MCF 10A (cell line): ENCODE results near the gene FBXO2. TPM values are rescaled to one million over a fixed set of nuclear protein-coding genes. Genes with fewer than 3 reads are reported as not detected.

ENCODE experiments used
- BruUV-seq: library from RNA; stranded (reverse); fragments of 400-500 nt; replicated peaks from 2 replicates; lab custom pipeline; 2021; lab: Mats Ljungman, UMichigan
- CTCF ChIA-PET: fragments of 300-600 bp; sonication (Branson Sonifier 250); formaldehyde crosslinking; extraction: SDS; loops from one replicate; lab custom pipeline; 2021; ENCODE audit warnings: antibody characterized with exemption, inconsistent platforms; lab: Yijun Ruan, JAX
- POLR2A ChIA-PET: fragments of 300-600, 350-650 bp; sonication (Branson Sonifier 250); formaldehyde crosslinking; extraction: SDS; loops from one replicate; lab custom pipeline; 2020; ENCODE audit warnings: antibody characterized with exemption, inconsistent platforms; lab: Yijun Ruan, JAX
- DNase-seq: peaks from one replicate; pipeline ENCODE4 v3.0.0-alpha.2; 2018; ENCODE audit not compliant: unreplicated experiment
- H3K27ac Mint-ChIP-seq: one replicate; pipeline ENCODE4 v1.8.0; 2022; ENCODE audit warnings: mild to moderate bottlenecking, low read depth, mixed read lengths; ENCODE audit not compliant: unreplicated experiment
- H3K27me3 Mint-ChIP-seq: one replicate; pipeline ENCODE4 v1.8.0; 2022; ENCODE audit warnings: mixed read lengths; ENCODE audit not compliant: insufficient read depth, unreplicated experiment
- H3K36me3 Mint-ChIP-seq: one replicate; pipeline ENCODE4 v1.8.0; 2022; ENCODE audit warnings: mild to moderate bottlenecking, moderate library complexity, mixed read lengths; ENCODE audit not compliant: insufficient read depth, unreplicated experiment
- H3K4me1 Mint-ChIP-seq: one replicate; pipeline ENCODE4 v1.8.0; 2022; ENCODE audit warnings: mixed read lengths; ENCODE audit not compliant: insufficient read depth, unreplicated experiment
- H3K4me3 Mint-ChIP-seq: one replicate; pipeline ENCODE4 v1.8.0; 2022; ENCODE audit warnings: mild to moderate bottlenecking, moderate library complexity, mixed read lengths; ENCODE audit not compliant: unreplicated experiment
- H3K9me3 Mint-ChIP-seq: one replicate; pipeline ENCODE4 v1.8.0; 2022; ENCODE audit warnings: mixed read lengths; ENCODE audit not compliant: unreplicated experiment
- CTCF ChIP-seq: fragments of 200-600 bp; IDR thresholded peaks from one replicate; pipeline ENCODE4 v1.8.0; 2022; ENCODE audit warnings: antibody characterized with exemption, mild to moderate bottlenecking; ENCODE audit not compliant: unreplicated experiment
- intact Hi-C: fragments of 100-400 bp; cut with micrococcal nuclease; formaldehyde crosslinking; loops from 2 replicates; pipeline ENCODE4 v1.14.1; 2022
- total RNA-seq: library from RNA; stranded (reverse); gene quantifications from 2 replicates; pipeline ENCODE4 v1.2.3, GENCODE V29; 2022

The FBXO2 gene
- total RNA-seq, 1 experiment from 2014 or later = 5.3 TPM

- ChIA-PET POLR2A (interaction anchor here (0.6 to 2.6 kb wide), 10 partner anchors 12 to 1196 kb away, joined by 3 to 19 read pairs (median 10); partner anchors contain the start of genes AGTRAP, FBXO6, MAD2L2 and MTOR), CTCF (interaction anchor here (0.6 to 4.4 kb wide), 6 partner anchors 9 to 332 kb away, joined by 3 to 28 read pairs (median 4); partner anchors contain the start of gene FBXO6)
- BruUV-seq = no TSS peak
- no peak for DNase-seq
- no peaks in the 10 kb centered on the region for H3K27me3 Mint-ChIP-seq
- no peaks in the 10 kb centered on the region for H3K9me3 Mint-ChIP-seq
- no peak for TF ChIP-seq CTCF
- H3K27ac Mint-ChIP-seq = no peak overlapping the region
- H3K36me3 Mint-ChIP-seq = peaks cover 13% of the 10 kb centered on the region
- intact Hi-C loops = no loop called here
- peak overlapping the region; percentile 76 for H3K4me3 Mint-ChIP-seq
- no peaks in the 10 kb centered on the region for H3K4me1 Mint-ChIP-seq
Observed at GRCh38 chr1:11652203-11652780, 1.9 kb downstream of the FBXO2 start.

GRCh38 chr1:11651017-11651416 is 3.2 kb downstream of the FBXO2 start:
- Mint-ChIP-seq H3K36me3 (peaks cover 4% of the 10 kb centered on the region), H3K27ac (no peak overlapping the region), H3K9me3 (no peaks in the 10 kb centered on the region), H3K4me1 (no peaks in the 10 kb centered on the region), H3K27me3 (no peaks in the 10 kb centered on the region), H3K4me3 (no peak overlapping the region)
- intact Hi-C loops = no loop called here
- DNase-seq = no peak
- POLR2A ChIA-PET = no interaction called here
- BruUV-seq = no TSS peak
- CTCF ChIA-PET = interaction anchor here (0.6 to 3.7 kb wide), 4 partner anchors 8 to 613 kb away, joined by 3 to 28 read pairs (median 7); no protein-coding TSS in a partner anchor
- TF ChIP-seq CTCF = no peak

DNA sequence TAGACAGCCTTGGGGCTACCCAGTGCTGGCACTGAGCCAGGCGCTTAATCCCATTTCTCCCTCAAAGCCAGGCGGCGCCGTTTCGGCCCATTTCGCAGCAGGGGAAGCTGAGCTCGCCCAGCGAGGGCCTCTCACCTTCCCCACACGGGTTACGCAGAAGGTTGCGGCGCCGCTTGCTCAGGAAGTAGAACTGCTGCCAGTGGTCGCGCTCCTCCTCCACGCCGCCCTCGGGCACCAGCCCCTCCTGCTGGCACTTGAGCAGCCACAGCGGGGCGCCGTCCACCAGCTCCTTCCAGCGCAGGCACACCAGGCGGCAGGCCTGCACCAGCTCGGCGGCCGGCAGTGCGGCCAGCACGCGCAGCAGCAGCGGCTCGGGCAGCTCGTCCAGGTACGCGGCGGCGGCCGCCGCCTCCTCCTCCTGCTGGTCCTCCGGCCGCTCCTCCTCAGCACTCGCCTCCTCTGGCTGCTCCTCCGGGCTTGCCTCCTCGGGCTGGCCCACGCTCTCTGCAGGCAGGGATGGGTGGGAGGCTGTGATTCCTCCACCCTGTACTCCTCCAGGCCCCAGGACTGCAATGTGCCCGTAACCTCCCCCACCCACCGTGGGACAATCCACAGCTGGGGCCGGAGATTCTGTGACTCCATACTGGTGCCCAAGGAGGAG is 3.8 kb downstream of the FBXO2 start:
- ChIA-PET CTCF (interaction anchor here (0.5 to 3.7 kb wide), 4 partner anchors 7 to 613 kb away, joined by 3 to 28 read pairs (median 6); no protein-coding TSS in a partner anchor), POLR2A (no interaction called here)
- TF ChIP-seq CTCF = no peak
- intact Hi-C loops = no loop called here
- no TSS peak for BruUV-seq
- Mint-ChIP-seq H3K9me3 (no peaks in the 10 kb centered on the region), H3K27ac (no peak overlapping the region), H3K36me3 (no peaks in the 10 kb centered on the region), H3K4me1 (no peaks in the 10 kb centered on the region), H3K27me3 (no peaks in the 10 kb centered on the region), H3K4me3 (no peak overlapping the region)
- no peak for DNase-seq

DNA sequence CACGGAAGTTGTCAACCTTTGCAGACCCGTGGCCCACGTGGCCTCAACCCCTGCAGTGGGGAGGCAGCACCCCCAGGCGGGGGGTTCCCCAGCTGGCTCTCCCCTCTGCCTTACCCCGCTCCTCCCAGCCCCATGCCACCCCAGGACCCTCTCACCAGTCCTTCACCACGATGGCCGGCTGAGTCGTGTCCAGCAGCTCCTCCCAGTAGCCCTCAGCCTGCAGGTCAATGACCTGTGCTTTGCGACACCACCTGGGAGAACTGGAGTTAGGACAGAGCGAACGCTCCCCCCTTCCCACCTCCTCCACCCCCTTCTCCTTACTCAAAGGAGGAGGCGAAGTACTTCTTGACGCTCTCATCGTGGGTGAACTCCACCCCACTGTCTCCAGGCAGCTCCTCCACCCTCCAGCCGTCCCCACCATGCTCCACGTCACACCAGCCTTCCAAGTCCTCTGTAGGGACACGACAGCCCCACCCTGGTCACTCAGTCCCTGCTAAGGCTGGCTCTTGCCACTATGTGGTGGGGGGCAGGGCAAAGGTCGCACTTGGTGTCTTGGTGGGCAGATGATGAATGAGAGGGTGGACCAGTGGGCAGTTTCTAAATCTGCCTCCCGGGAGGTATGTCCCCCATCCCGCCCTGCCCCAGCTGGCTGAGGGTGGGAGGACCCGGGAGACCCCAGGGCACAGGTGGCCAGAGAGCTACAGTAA is 4.5 kb downstream of the FBXO2 start:
- POLR2A ChIA-PET = interaction anchor here (0.6 kb wide), 1 partner anchor 550 kb away, joined by 4 read pairs; the partner anchor contains the start of gene EXOSC10
- intact Hi-C loops = no loop called here
- BruUV-seq = no TSS peak

More for the DNA sequence above, 4.5 kb downstream of the FBXO2 start:
- CTCF ChIA-PET = interaction anchor here (0.5 to 1.9 kb wide), 3 partner anchors 347 to 612 kb away, joined by 3 to 8 read pairs (median 4); no protein-coding TSS in a partner anchor
- TF ChIP-seq CTCF = no peak
- no peaks in the 10 kb centered on the region for H3K27me3 Mint-ChIP-seq
- no peak overlapping the region for H3K27ac Mint-ChIP-seq
- no peak for DNase-seq
- no peaks in the 10 kb centered on the region for H3K36me3 Mint-ChIP-seq
- H3K9me3 Mint-ChIP-seq = no peaks in the 10 kb centered on the region
- no peak overlapping the region for H3K4me3 Mint-ChIP-seq
- H3K4me1 Mint-ChIP-seq = no peaks in the 10 kb centered on the region
